Measurements from ENCODE around the gene CYP27A1.

CYP27A1 gene

DNA sequence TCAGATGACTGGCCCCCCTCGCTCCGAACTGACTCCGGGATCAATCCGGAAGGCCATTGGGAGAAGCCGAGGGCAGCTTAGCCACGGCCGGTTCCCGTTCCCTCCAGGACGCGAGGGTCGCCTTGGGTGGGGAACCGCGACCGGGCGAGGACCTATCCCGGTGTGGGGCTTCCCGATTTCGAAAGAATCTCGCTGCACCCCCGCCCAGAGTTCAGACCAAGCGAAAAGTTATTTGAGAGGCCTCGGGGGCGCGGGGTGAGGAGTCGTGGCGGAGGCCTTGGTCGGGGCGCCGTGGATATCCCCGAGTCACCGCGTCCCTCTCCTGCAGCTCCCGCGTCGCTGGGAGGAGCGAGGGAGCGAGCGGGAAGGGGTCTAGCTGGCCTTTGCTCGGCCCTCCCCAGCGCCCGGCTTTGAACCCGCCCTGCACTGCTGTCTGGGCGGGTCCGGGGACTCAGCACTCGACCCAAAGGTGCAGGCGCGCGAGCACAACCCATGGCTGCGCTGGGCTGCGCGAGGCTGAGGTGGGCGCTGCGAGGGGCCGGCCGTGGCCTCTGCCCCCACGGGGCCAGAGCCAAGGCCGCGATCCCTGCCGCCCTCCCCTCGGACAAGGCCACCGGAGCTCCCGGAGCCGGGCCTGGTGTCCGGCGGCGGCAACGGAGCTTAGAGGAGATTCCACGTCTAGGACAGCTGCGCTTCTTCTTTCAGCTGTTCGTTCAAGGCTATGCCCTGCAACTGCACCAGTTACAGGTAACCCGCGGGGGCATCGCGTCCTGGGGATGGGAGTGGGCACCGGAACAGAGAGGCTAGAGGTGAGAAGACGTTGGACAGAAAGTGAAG is at the start of gene CYP27A1:
CYP27A1 (plus strand) TSS at position 457 of the 837 bp plus-strand sequence; CDS start at position 493, 36 bp downstream.
- in situ Hi-C loops (cut with HindIII; ENCODE audit: low sequenced_read_pairs) = no loop called here

DNA sequence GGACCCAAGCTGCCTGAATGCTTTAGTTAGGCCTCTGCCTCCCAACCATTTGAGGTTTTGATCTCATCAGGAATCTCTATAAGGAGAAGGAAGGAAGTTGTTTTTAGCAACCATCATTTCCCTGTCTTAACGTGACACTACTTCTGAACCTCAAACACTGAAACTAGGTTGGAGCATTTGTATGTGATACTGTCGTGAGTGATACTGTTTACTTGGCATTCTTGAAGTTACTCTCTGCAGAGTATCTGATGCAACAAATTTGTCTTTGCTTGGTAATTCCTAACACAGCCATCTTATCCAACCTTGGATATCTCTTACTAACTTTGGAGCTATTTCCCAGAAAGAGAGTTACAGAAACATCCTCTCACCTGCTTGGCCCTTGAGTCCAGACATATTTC is 49.2 kb upstream of the CYP27A1 start:
- in situ Hi-C loops (cut with HindIII; ENCODE audit: low sequenced_read_pairs) = no loop called here

DNA sequence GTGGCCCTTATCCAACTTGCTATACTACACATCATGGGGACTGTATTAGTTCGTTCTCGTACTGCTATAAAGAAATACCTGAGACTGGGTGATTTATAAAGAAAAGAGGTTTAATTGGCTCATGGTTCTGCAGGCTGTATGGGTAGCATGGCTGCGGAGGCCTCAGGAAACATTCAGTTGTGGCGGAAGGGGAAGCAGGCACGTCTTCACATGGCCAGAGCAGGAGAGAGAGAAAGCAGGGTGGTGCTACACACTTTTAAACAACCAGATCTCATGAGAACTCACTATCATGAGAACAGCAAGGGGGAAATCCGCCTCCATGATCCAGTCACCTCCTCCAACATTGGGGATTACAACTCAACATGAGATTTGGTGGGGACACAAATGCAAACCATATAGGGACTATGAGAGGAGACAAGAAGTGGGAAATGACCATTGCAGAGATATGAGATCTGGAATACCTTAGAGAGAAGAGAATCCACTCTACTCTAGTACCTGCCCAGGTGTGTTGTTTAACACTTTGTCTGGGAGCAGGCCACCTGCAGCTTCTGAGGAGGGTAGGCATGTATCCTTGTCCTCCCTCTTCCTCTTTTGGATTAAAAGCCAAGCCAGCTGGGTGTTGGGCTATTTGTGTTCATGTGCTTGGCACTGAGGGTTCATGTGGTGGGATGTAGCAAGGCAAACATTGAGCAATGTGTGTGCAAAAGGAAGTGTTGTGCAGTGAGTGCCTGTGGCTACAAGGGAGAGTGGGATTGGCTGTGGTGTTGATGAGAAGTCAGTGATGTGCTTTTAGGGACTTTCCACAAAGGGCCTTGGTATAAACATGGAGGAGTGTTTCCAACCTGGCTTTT is 48.6 kb upstream of the CYP27A1 start:
- in situ Hi-C loops (cut with HindIII; ENCODE audit: low sequenced_read_pairs) = no loop called here

GRCh38 chr2:218734190-218734975 is 47.6 kb upstream of the CYP27A1 start:
- in situ Hi-C loops (cut with HindIII; ENCODE audit: low sequenced_read_pairs) = no loop called here

DNA sequence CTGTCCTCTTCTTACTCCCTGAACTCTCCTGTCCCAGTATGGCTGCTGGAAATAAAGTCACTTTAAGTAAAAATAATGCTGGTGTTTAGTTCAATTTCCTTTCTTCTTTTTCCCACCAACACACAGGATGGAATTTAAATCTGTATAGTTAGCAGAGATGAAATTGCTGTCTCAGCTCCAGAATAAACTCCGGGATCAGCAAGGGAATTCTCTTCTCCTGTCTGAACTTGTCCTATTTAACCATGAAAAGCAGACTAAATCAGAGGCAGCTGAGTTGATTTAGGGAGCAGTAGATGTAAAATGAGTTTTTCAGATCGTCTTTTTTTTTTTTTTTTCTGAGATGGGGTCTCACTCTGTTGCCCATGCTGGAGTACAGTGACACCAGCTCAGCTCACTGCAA is 45.4 kb upstream of the CYP27A1 start:
- in situ Hi-C loops (cut with HindIII; ENCODE audit: low sequenced_read_pairs) = no loop called here

GRCh38 chr2:218743068-218743467 is 38.9 kb upstream of the CYP27A1 start:
- in situ Hi-C loops (cut with HindIII; ENCODE audit: low sequenced_read_pairs) = no loop called here

DNA sequence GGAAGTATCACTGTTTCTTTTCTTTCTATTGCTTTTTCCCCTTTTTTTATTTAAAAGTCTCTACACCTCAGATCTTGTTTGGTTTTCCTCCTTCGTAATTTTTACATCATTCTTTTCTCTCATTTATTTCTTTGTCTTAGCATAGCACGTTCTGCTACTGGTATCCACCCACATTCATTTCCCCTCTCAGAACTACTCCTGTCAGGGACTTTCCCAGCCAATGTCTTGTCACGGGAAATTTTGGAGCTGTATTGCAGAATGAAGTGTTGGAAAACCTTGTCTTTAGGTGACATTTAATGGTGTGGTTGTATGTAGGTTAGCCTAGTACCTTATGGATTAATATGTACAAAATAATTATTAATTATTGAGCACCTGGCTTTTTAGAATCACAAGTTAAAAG is 37.3 kb upstream of the CYP27A1 start:
- in situ Hi-C loops (cut with HindIII; ENCODE audit: low sequenced_read_pairs) = no loop called here

DNA sequence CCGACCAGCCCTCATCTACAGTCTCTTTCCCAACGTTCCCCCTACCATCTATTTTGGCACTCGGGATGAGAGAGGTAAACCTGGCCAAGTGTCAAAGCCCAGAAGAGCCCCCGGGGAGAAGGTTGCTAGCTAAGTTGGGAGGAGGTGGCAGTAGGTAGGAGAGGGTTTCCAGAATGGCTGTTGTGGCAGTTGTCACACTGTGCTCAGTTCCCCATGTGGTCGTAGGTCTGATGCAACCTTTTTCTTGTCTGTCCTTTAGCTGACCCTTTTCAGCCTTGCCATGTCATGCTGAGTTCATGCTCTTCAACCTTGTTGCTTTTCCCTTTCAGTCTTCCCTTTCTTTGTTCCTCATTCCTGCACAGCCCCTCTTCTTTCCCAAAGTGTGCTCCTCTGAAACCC is 36.8 kb upstream of the CYP27A1 start:
- in situ Hi-C loops (cut with HindIII; ENCODE audit: low sequenced_read_pairs) = no loop called here

- in situ Hi-C loops (cut with HindIII; ENCODE audit: low sequenced_read_pairs) = no loop called here
Measured at GRCh38 chr2:218745559-218746469, 36.1 kb upstream of the CYP27A1 start.

DNA sequence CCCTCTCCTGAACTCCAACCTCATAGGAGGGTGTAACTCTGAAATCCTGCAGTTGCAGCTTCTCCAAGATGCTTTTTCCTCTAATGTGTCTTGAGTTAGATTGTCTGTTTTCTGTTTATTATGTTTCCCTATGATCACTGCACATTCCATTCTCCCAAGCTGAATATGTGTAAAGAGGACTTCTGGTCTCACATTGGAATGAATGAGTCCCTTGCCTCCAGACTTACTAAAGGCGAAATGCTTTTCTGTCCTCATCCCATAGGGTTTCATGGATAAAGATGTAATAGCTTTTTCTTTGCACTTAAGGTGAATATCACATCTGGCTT is 35.5 kb upstream of the CYP27A1 start:
- in situ Hi-C loops (cut with HindIII; ENCODE audit: low sequenced_read_pairs) = no loop called here

- in situ Hi-C loops (cut with HindIII; ENCODE audit: low sequenced_read_pairs) = no loop called here
Measured at GRCh38 chr2:218746960-218747359, 35.0 kb upstream of the CYP27A1 start.

- in situ Hi-C loops (cut with HindIII; ENCODE audit: low sequenced_read_pairs) = no loop called here
Measured at GRCh38 chr2:218748741-218749441, 33.1 kb upstream of the CYP27A1 start.

GRCh38 chr2:218754201-218754600 is 27.7 kb upstream of the CYP27A1 start:
- in situ Hi-C loops (cut with HindIII; ENCODE audit: low sequenced_read_pairs) = no loop called here

GRCh38 chr2:218754781-218755180 is 27.2 kb upstream of the CYP27A1 start:
- in situ Hi-C loops (cut with HindIII; ENCODE audit: low sequenced_read_pairs) = no loop called here

GRCh38 chr2:218755198-218755566 is 26.8 kb upstream of the CYP27A1 start:
- in situ Hi-C loops (cut with HindIII; ENCODE audit: low sequenced_read_pairs) = no loop called here

GRCh38 chr2:218755567-218756404 is 26.2 kb upstream of the CYP27A1 start:
- in situ Hi-C loops (cut with HindIII; ENCODE audit: low sequenced_read_pairs) = no loop called here

DNA sequence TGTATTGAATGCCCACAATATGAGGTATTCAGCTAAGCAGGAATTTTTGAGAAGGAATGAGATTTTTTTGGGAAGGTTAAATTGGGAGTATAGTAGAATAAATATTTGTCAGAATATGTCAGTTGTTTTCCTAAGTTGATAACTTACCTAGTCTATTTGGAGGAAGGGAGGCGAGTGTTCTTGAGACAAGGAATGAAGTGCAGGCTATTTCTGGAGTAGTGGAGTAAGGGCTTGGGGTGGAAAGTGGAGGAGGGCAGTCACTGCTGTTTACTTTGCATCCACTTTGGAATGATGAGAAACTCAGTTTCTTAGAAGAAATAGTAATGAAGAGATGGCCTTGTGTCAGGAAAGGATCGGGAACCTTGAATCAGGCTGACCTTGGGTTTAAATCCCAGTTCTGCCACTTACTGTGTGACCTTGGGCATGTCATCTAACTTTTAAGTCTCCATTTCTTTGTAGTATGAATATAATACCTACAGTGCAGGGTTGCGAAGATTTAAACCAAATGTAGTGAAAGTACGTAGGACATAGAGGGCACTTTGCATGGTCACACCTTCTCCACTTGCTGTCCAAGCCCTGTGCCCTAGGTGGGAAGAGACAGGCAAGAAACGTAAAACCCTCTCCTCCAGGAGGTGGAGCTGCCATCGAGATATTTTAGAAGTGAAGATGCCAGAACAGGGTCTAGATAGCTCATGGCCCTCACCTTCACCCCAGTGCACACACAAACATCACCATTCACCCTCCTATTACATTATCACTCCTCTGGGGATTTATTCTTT is 25.2 kb upstream of the CYP27A1 start:
- in situ Hi-C loops (cut with HindIII; ENCODE audit: low sequenced_read_pairs) = no loop called here

DNA sequence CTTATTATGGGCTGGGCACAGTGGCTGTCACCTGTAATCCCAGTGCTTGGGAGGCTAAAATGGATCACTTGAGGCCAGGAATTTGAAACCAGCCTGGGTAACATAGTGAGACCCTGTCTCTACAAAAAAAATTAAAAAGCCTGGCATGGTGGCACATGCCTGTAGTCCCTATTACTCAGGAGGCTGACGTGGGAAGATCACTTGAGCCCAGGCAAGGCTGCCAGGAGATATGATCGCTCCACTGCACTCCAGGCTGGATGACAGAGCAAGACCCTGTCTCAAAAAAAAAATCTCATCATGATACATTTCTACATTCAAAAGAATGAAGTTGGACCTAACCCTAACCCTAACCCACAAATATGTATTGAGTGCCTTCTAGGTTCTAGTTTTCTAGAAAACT is 20.2 kb upstream of the CYP27A1 start:
- in situ Hi-C loops (cut with HindIII; ENCODE audit: low sequenced_read_pairs) = no loop called here

Data from DLD1 (cell line).